Trophoblast cell (in vitro differentiated cells and primary cell): ENCODE data around the gene ZNF132.

Experiments used
- DNase-seq, 2 donors: peaks; one replicate each; pipeline ENCODE4 v3.0.0-alpha.2; 2016
- H2AFZ ChIP-seq: 2 replicates; pipeline ENCODE4 v1.6.1; 2013; ENCODE audit warnings: low read length, moderate library complexity, mild to moderate bottlenecking; ENCODE audit not compliant: insufficient read depth, poor library complexity
- H2AK5ac ChIP-seq: 2 replicates; pipeline ENCODE4 v1.6.1; 2013; ENCODE audit warnings: mild to moderate bottlenecking, low read length
- H2BK120ac ChIP-seq: 2 replicates; pipeline ENCODE4 v1.6.1; 2013; ENCODE audit warnings: low read length, mild to moderate bottlenecking, moderate library complexity; ENCODE audit not compliant: insufficient read depth, poor library complexity
- H2BK12ac ChIP-seq: 2 replicates; pipeline ENCODE4 v1.6.1; 2013; ENCODE audit warnings: mild to moderate bottlenecking, low read length, moderate library complexity
- H2BK5ac ChIP-seq: 2 replicates; pipeline ENCODE4 v1.6.1; 2013; ENCODE audit warnings: low read length, low read depth, moderate library complexity, mild to moderate bottlenecking; ENCODE audit not compliant: poor library complexity
- H3K14ac ChIP-seq: 2 replicates; pipeline ENCODE4 v1.6.1; 2013; ENCODE audit warnings: mild to moderate bottlenecking, low read length
- H3K18ac ChIP-seq: 2 replicates; pipeline ENCODE4 v1.6.1; 2013; ENCODE audit warnings: mild to moderate bottlenecking, low read length
- H3K23ac ChIP-seq: 2 replicates; pipeline ENCODE4 v1.6.1; 2013; ENCODE audit warnings: low read length
- H3K27ac ChIP-seq: 2 replicates; pipeline ENCODE4 v1.5.1; 2013; ENCODE audit warnings: low read depth, mild to moderate bottlenecking, inconsistent platforms, low read length, moderate library complexity
- H3K27me3 ChIP-seq: 2 replicates; pipeline ENCODE4 v1.6.1; 2013; ENCODE audit warnings: inconsistent platforms, mild to moderate bottlenecking, low read length, moderate library complexity; ENCODE audit not compliant: insufficient read depth
- H3K36me3 ChIP-seq, 2 experiments: 1 replicate in 1 of 2; 2 replicates in 1 of 2; pipeline ENCODE4 v1.6.1; 2013; ENCODE audit warnings: low read length in 2 of 2, mild to moderate bottlenecking in 2 of 2, moderate library complexity in 1 of 2; ENCODE audit not compliant: insufficient read depth in 2 of 2, control insufficient read depth in 1 of 2
- H3K4ac ChIP-seq: 2 replicates; pipeline ENCODE4 v1.6.1; 2013; ENCODE audit warnings: low read depth, mild to moderate bottlenecking, low read length, moderate library complexity
- H3K4me1 ChIP-seq, 2 experiments: 1 replicate in 1 of 2; 2 replicates in 1 of 2; pipeline ENCODE4 v1.6.1; 2013; ENCODE audit warnings: low read length in 2 of 2, mild to moderate bottlenecking in 2 of 2, moderate library complexity in 1 of 2; ENCODE audit not compliant: insufficient read depth in 2 of 2, control insufficient read depth in 1 of 2
- H3K4me2 ChIP-seq: 2 replicates; pipeline ENCODE4 v1.6.1; 2013; ENCODE audit warnings: inconsistent platforms, mild to moderate bottlenecking, low read length, moderate library complexity
- H3K4me3 ChIP-seq: 2 replicates; pipeline ENCODE4 v1.5.1; 2013; ENCODE audit warnings: mild to moderate bottlenecking, low read depth, low read length, inconsistent platforms
- H3K79me1 ChIP-seq: one replicate; pipeline ENCODE4 v1.6.1; 2013; ENCODE audit warnings: low read length
- H3K79me2 ChIP-seq: 2 replicates; pipeline ENCODE4 v1.6.1; 2013; ENCODE audit warnings: low read length, mild to moderate bottlenecking; ENCODE audit not compliant: control insufficient read depth, insufficient read depth, poor library complexity
- H3K9ac ChIP-seq: 2 replicates; pipeline ENCODE4 v1.6.1; 2013; ENCODE audit warnings: mild to moderate bottlenecking, low read length
- H3K9me3 ChIP-seq: 2 replicates; pipeline ENCODE4 v1.6.1; 2013; ENCODE audit warnings: low read depth, mild to moderate bottlenecking, control low read depth, inconsistent platforms, low read length; ENCODE audit not compliant: insufficient read depth
- H4K12ac ChIP-seq: 2 replicates; pipeline ENCODE4 v1.6.1; 2013; ENCODE audit warnings: low read depth, mild to moderate bottlenecking, low read length, moderate library complexity
- H4K8ac ChIP-seq: 2 replicates; pipeline ENCODE4 v1.6.1; 2013; ENCODE audit warnings: low read depth, mild to moderate bottlenecking, low read length, moderate library complexity
- H4K91ac ChIP-seq: one replicate; pipeline ENCODE4 v1.6.1; 2013; ENCODE audit warnings: low read depth, mild to moderate bottlenecking, low read length, moderate library complexity
- WGBS: extraction: QIAGEN DNeasy Blood & Tissue Kit; methylation state at CpG from one replicate; pipeline ENCODE4 v1.1.7; 2013; ENCODE audit warnings: missing lambda C conversion rate; ENCODE audit not compliant: insufficient read length, insufficient coverage; ENCODE audit errors: extremely low coverage; 5-methylcytosine and 5-hydroxymethylcytosine counted together

ZNF132 gene

DNA sequence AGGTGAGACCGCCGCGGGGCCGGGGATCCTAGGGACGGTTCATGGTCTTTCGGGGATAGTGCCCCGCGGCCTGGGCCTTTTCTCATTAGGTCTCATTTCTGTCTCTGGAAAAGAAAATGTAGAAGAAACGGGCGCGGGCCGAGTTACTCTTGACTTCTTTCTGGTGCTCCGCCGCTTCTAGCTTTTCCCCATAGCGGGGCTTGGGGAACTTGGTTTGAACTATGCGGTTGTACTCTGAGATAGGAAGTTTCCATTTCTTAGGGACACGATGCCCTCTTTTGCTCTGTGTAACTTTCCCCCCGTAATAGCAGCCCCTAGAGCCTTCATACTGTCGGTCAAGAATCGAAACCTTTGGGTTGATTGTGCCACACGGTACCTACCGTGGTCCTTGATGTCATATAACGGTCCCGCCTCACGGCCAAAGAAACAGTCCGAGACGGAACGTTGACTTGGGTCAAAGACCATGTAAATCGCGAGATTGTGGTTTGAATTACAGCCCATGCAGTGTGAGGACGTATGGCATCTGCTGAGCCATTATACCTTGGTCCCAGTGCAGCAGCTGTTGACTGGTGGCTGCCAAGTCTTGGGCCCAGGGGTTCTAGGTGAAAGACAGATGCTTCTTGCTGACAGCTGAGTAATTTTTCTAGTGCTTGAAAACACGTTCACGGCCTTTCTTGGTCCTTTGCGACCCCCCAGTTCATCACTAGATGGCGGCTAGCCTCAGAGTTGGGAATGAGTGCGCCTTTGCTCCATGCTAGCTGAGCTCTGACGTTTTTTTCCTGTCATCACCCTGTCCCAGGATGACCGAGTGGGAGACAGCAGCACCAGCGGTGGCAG is 52.4 kb downstream of the ZNF132 start:
- peaks cover 11% of the 10 kb centered on the region for H3K79me1 ChIP-seq
- no peak overlapping the region for H3K23ac ChIP-seq
- no peak overlapping the region for H4K91ac ChIP-seq
- no peak for DNase-seq
- no peak overlapping the region for H4K12ac ChIP-seq
- no peak overlapping the region for H2BK5ac ChIP-seq
- H3K27me3 ChIP-seq: no peaks in the 10 kb centered on the region
- no peak overlapping the region for H3K27ac ChIP-seq
- H3K4me3 ChIP-seq: peak overlapping the region; percentile 80
- no CpG with 5 or more reads among the region's 39 CpGs for WGBS
- peaks cover 15% of the 10 kb centered on the region for H3K79me2 ChIP-seq
- H2BK120ac ChIP-seq: no peak overlapping the region
- H3K4ac ChIP-seq: peak overlapping the region; percentile 80
- H3K9me3 ChIP-seq: no peaks in the 10 kb centered on the region
- H2AK5ac ChIP-seq: peak overlapping the region; percentile 49
- peaks cover 11 to 20% of the 10 kb centered on the region in 2 experiments for H3K4me1 ChIP-seq
- no peak overlapping the region for H2AFZ ChIP-seq
- peak overlapping the region; percentile 87 for H3K9ac ChIP-seq
- peaks cover 16 to 27% of the 10 kb centered on the region in 2 experiments for H3K36me3 ChIP-seq
- H3K14ac ChIP-seq: peak overlapping the region; percentile 38
- H4K8ac ChIP-seq: peak overlapping the region; percentile 1
- H3K4me2 ChIP-seq: peak overlapping the region; percentile 63
- no peak overlapping the region for H2BK12ac ChIP-seq
- no peak overlapping the region for H3K18ac ChIP-seq

- Histone ChIP-seq H3K36me3 (peaks cover 13 to 21% of the 10 kb centered on the region in 2 experiments), H3K79me1 (peaks cover 11% of the 10 kb centered on the region), H3K79me2 (peaks cover 15% of the 10 kb centered on the region), H2BK12ac (no peak within 1 kb of the TSS), H3K4me3 (peak within 1 kb of the TSS; percentile 80), H2AK5ac (peak within 1 kb of the TSS; percentile 56), H3K9me3 (no peaks in the 10 kb centered on the region), H2BK5ac (peak within 1 kb of the TSS; percentile 81), H4K91ac (peak within 1 kb of the TSS; percentile 98), H3K4me1 (peaks cover 15 to 25% of the 10 kb centered on the region in 2 experiments), H3K18ac (peak within 1 kb of the TSS; percentile 96), H3K23ac (no peak within 1 kb of the TSS), H3K14ac (peak within 1 kb of the TSS; percentile 94), H3K4ac (peak within 1 kb of the TSS; percentile 80), H4K8ac (peak within 1 kb of the TSS; percentile 95), H3K27me3 (no peaks in the 10 kb centered on the region), H3K27ac (peak within 1 kb of the TSS; percentile 97), H2AFZ (peak within 1 kb of the TSS; percentile 77), H2BK120ac (peak within 1 kb of the TSS; percentile 70), H4K12ac (peak within 1 kb of the TSS; percentile 95), H3K9ac (peak within 1 kb of the TSS; percentile 99), H3K4me2 (peak within 1 kb of the TSS; percentile 63)
- peak; percentile 98 to 99 for DNase-seq
- no CpG with 5 or more reads among the region's 64 CpGs for WGBS
Measured at GRCh38 chr19:58386576-58387337, 53.2 kb downstream of the ZNF132 start, which contains the start of gene RPS5. TSS of gene RPS5 (plus strand) at chr19:58387269. CDS start at chr19:58388138, 869 bp downstream.

DNA sequence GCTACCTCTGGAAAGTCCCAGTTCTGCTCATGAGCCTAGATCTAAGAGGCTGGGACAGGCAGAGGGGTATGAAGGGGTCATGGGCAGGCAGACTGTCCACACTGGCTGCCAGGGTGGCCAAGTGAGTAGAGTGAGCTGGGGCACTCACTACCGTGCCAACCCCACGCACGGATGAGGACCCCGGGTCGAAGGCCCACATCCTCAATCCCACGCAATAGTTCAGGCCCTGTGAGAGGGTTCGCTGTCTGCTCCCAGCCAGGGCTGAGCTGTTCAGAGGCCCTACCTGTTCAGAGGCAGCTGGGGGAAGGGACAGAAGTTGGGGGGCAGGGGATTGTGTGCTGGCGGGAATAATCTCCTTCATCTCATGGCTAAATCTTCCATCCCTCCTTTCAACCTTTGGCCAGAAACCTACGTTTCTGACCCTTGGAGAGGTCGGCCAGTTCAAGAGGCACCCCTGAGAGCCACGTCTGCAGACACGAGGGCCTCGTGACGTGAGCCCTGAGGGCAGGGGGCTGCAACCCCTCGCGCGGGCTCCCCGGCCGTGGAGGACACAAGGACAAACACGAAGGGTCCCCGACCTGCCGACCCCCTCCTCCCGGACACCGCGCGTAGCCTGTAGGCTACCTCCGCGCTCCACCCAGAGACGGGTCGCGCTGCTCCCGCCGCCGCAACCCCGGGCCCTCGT is 53.9 kb downstream of the ZNF132 start:
- Histone ChIP-seq H3K4ac (peak overlapping the region; percentile 23), H4K91ac (peak overlapping the region; percentile 98), H3K27ac (peak overlapping the region; percentile 97), H3K18ac (peak overlapping the region; percentile 96), H2BK120ac (peak overlapping the region; percentile 70), H2AK5ac (peak overlapping the region; percentile 56), H3K36me3 (peaks cover 8 to 17% of the 10 kb centered on the region in 2 experiments), H3K4me3 (peak overlapping the region; percentile 80), H4K8ac (peak overlapping the region; percentile 95), H3K79me2 (peaks cover 15% of the 10 kb centered on the region), H2AFZ (peak overlapping the region; percentile 77), H2BK12ac (no peak overlapping the region), H3K4me1 (peaks cover 18 to 28% of the 10 kb centered on the region in 2 experiments), H3K14ac (peak overlapping the region; percentile 94), H3K23ac (no peak overlapping the region), H3K79me1 (peaks cover 11% of the 10 kb centered on the region), H3K4me2 (peak overlapping the region; percentile 63), H2BK5ac (peak overlapping the region; percentile 81), H3K9me3 (no peaks in the 10 kb centered on the region), H3K9ac (peak overlapping the region; percentile 99), H3K27me3 (no peaks in the 10 kb centered on the region), H4K12ac (peak overlapping the region; percentile 95)
- DNase-seq: no peak
- no CpG with 5 or more reads among the region's 36 CpGs for WGBS
